Measurements from ENCODE around the gene ZNF358.

- TF ChIP-seq POLR2A (IDR thresholded peaks at IDR 0.05; ENCODE audit: low read depth) (no peak), EP300 (IDR thresholded peaks at IDR 0.05) (no peak), CTCF (IDR thresholded peaks at IDR 0.05) (no peak), POLR2AphosphoS5 (IDR thresholded peaks at IDR 0.05) (no peak)
These were observed 38.7 kb downstream of the ZNF358 start for GRCh38 chr19:7554565-7554964.

Data from esophagus muscularis mucosa (tissue), 4 donors.